Activated T-cell treated with anti-CD3 and anti-CD28 coated beads, Interleukin-2, amount 50 U/mL, for 1 hour (primary cell): ENCODE data around the gene GPD1.

Source experiments
- DNase-seq: peaks from one replicate; pipeline ENCODE4 v3.0.0-alpha.2; 2020

The GPD1 gene

GRCh38 chr12:50103767-50104321 is at the start of gene GPD1:
Gene GPD1 (plus strand): TSS chr12:50104008. CDS start chr12:50104051, 43 bp downstream.
- DNase-seq = no peak

- DNase-seq = peak; percentile 70
These were observed 47.8 kb upstream of the GPD1 start for GRCh38 chr12:50055831-50056638.

GRCh38 chr12:50056639-50056976 is 47.2 kb upstream of the GPD1 start:
- no peak for DNase-seq

- peak; percentile 63 for DNase-seq
These were observed 46.6 kb upstream of the GPD1 start, which contains the start of gene ASIC1 for GRCh38 chr12:50057000-50057841. Gene ASIC1 (plus strand): TSS chr12:50057596. CDS start chr12:50058767, 1,171 bp downstream.

GRCh38 chr12:50057896-50058670 is 45.7 kb upstream of the GPD1 start:
- DNase-seq = peak; percentile 29

- DNase-seq = peak; percentile 31
These were observed 45.0 kb upstream of the GPD1 start for GRCh38 chr12:50058743-50059312.

GRCh38 chr12:50059440-50060119 is 44.2 kb upstream of the GPD1 start:
- peak; percentile 63 for DNase-seq

- DNase-seq = no peak
These were observed 43.7 kb upstream of the GPD1 start for GRCh38 chr12:50060120-50060468.

GRCh38 chr12:50061171-50061570 is 42.6 kb upstream of the GPD1 start:
- DNase-seq = no peak

- DNase-seq = no peak
These were observed 41.7 kb upstream of the GPD1 start for GRCh38 chr12:50061946-50062686.

GRCh38 chr12:50062728-50063460 is 40.9 kb upstream of the GPD1 start:
- no peak for DNase-seq

GRCh38 chr12:50065726-50066310 is 38.0 kb upstream of the GPD1 start:
- no peak for DNase-seq

GRCh38 chr12:50066402-50066801 is 37.4 kb upstream of the GPD1 start:
- DNase-seq = no peak

GRCh38 chr12:50069069-50069468 is 34.7 kb upstream of the GPD1 start:
- no peak for DNase-seq

GRCh38 chr12:50069539-50069938 is 34.3 kb upstream of the GPD1 start:
- DNase-seq = no peak

GRCh38 chr12:50070314-50071060 is 33.3 kb upstream of the GPD1 start:
- peak; percentile 65 for DNase-seq

- no peak for DNase-seq
These were observed 31.5 kb upstream of the GPD1 start for GRCh38 chr12:50072198-50072907.

GRCh38 chr12:50073206-50073605 is 30.6 kb upstream of the GPD1 start:
- no peak for DNase-seq

GRCh38 chr12:50073712-50074111 is 30.1 kb upstream of the GPD1 start:
- DNase-seq = no peak
